Astrocyte of the spinal cord (primary cell): ENCODE measurements around the gene CDKL5.
"Not testable (repeated sequence)": the region's sequence is repeated elsewhere in the genome, so short reads cannot be mapped to it uniquely, and the experiment has no call there.

Experiments
- DNase-seq: peaks from one replicate; pipeline ENCODE4 v3.0.0; 2011; ENCODE audit warnings: low read depth, low spot score
- H3K4me3 ChIP-seq: 2 replicates; pipeline ENCODE4 v1.5.1; 2011; ENCODE audit warnings: low read depth, mild to moderate bottlenecking, low read length, moderate library complexity
- in situ Hi-C: cut with HindIII; loops from 2 replicates; pipeline ENCODE4 v1.10.0; 2017; ENCODE audit warnings: low sequenced_read_pairs
- TF ChIP-seq, protein P1 (sequence below): IDR thresholded peaks from 2 replicates; pipeline ENCODE4 v1.5.1; 2012; ENCODE audit warnings: low read depth, mild to moderate bottlenecking, low read length, inconsistent platforms

The CDKL5 gene

DNA sequence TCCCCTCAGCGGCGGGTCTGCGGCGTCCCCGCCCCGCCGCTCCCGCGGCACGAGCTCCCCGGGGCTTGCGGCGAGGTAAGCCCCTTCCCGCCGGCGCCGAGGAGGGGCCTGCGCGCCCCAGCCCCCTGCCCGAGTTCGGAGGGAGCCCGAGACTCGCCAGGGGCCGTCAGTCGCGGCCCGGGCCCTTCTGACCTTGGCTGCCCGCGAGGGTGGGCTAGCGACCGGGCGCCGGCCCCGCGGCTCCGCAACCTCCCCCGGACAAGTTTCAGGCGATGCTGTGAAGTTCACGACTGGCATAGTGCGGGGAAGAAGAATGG is 554 bp downstream of the CDKL5 start:
- TF ChIP-seq, protein P1, sequence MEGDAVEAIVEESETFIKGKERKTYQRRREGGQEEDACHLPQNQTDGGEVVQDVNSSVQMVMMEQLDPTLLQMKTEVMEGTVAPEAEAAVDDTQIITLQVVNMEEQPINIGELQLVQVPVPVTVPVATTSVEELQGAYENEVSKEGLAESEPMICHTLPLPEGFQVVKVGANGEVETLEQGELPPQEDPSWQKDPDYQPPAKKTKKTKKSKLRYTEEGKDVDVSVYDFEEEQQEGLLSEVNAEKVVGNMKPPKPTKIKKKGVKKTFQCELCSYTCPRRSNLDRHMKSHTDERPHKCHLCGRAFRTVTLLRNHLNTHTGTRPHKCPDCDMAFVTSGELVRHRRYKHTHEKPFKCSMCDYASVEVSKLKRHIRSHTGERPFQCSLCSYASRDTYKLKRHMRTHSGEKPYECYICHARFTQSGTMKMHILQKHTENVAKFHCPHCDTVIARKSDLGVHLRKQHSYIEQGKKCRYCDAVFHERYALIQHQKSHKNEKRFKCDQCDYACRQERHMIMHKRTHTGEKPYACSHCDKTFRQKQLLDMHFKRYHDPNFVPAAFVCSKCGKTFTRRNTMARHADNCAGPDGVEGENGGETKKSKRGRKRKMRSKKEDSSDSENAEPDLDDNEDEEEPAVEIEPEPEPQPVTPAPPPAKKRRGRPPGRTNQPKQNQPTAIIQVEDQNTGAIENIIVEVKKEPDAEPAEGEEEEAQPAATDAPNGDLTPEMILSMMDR = no peak
- peak overlapping the region; percentile 69 for H3K4me3 ChIP-seq
- no peak for DNase-seq
- in situ Hi-C loops = no loop called here

DNA sequence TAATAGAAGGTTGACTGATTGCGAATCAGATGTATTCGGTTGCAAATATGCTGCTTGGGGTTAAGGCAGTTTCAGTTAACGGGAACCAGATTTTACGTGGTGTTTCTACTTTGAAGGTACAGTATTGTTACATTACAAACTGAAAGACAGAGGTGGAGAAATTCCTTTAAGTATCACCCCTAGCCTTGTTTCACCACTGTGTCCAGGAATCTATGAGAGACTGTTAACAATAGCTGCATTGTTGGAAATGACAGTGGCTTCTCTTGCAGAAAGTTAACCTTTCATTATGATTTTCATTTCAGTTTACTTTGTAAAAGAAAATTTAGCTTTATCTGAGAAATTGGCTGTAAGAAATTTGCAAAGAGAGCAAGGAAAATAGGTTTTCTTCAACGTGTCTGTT is 2.6 kb downstream of the CDKL5 start:
- H3K4me3 ChIP-seq = no peak overlapping the region
- TF ChIP-seq, protein P1 = no peak
- in situ Hi-C loops = no loop called here
- DNase-seq = no peak

DNA sequence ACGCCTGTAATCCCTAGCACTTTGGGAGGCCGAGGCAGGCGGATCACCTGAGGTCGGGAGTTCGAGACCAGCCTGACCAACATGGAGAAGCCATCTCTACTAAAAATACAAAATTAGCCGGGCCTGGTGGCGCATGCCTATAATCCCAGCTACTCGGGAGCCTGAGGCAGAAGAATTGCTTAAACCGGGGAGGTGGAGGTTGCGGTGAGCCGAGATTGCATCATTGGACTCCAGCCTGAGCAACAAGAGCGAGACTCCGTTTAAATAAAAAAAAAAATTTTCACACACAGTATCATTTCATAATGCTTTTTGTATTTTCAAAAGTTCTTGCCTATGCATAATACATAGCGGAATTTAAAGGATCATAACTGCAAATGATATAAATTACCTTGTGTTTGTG is 7.9 kb downstream of the CDKL5 start:
- in situ Hi-C loops, DNase-seq, H3K4me3 ChIP-seq: not testable (repeated sequence)

DNA sequence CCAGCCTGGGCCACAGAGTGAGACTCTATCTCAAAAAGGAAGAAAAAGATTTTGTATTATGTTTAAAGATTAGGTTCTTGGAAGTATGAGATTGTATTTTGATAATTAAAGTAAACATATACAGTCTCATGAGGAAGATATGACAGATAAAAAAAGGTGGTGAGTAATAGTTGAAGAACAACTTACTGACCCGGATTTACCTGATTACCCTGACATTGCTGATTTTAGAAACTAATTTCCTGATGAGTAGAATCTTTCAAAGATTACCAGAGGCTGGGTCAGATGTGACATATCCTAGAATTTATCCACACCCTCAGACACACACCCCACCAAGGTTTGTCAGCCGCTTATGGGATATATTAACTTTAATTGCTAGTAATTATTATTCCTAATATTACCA is 9.5 kb downstream of the CDKL5 start:
- no peak for DNase-seq
- no peak overlapping the region for H3K4me3 ChIP-seq
- TF ChIP-seq, protein P1 = no peak
- in situ Hi-C loops = no loop called here

DNA sequence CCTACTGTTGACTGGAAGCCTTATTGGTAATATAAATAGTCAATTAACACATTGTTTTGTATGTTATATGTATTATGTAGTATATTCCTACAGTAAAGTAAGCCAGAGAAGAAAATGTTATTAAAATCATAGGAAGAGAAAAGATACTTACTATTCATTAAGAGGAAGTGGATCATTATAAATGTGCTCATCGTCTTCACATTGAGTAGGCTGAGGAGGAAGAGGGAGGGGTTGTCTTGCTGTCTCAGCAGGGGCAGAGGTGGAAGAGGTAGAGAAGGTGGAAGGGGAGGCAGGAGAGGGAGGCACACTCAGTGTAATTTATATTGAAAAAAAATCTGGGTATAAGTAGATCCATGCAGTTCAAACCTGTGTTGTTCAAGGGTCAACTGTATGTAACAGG is 10.6 kb downstream of the CDKL5 start:
- in situ Hi-C loops = no loop called here
- no peak overlapping the region for H3K4me3 ChIP-seq
- no peak for DNase-seq
- TF ChIP-seq, protein P1 = no peak

DNA sequence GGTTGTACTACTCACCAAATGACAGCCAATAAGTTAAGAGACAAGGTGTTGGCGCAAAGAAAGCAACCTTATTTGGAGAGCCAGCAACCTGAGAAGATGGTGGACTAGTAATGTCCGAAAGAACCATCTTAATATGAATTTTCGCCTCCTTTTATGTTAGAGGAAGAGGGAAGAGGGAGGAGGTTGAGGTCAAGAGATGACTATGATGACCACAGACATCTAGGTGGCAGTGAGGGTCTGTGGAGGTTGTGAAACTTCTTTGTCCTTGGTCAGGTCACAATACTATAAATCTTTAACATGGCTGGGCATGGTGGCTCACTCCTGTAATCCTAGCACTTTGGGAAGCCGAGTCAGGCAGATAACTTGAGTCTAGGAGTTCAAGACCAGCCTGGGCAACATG is 15.4 kb downstream of the CDKL5 start:
- TF ChIP-seq, protein P1 = no peak
- in situ Hi-C loops = no loop called here
- DNase-seq = no peak
- no peak overlapping the region for H3K4me3 ChIP-seq

DNA sequence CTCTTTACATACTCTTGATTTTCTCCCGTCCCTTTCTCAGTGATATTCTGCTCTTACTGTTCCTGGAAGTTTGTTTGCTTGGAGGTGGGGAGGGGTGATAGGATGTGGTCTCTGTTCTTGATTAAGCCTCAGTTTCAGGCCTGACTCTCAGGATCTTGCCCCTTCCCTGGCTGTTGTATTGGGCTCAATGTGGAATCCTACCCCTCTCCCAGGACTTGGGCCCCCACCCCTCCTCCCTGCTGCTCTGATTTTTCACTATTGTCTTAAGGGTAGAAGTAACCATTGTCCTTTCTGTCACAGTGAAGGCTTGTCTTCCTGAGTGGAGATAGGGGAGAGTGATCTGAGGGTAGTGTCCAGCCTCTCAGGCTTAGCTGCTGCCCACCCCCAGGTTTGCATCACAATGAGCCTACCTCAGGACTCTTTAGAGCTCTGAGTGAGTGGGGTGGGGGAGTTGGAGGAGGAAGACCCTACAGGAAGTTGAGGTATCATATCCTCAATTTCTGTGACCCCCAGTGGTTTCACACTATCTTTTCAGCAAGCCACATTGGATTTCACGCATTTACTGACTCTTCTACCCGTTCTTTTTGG is 16.5 kb downstream of the CDKL5 start:
- no peak for DNase-seq
- TF ChIP-seq, protein P1 = no peak
- no peak overlapping the region for H3K4me3 ChIP-seq
- in situ Hi-C loops = no loop called here
